HepG2 (cell line): ENCODE measurements around the gene CEP19. TPM values are rescaled to one million over a fixed set of nuclear protein-coding genes. Genes with fewer than 3 reads are reported as not detected.

Source experiments
- CEBPB ChIP-seq: IDR thresholded peaks from 2 replicates; pipeline ENCODE4 v1.6.1; 2011; ENCODE audit warnings: low read depth, low read length, improper control_type of control experiment, borderline replicate concordance
- EHMT2 ChIP-seq: fragments of 200-600 bp; sonication (generic); IDR thresholded peaks from 2 replicates; pipeline ENCODE4 v1.7.0; 2017; ENCODE audit warnings: antibody characterized with exemption, low read depth, low read length, borderline replicate concordance
- ETV5 ChIP-seq: IDR thresholded peaks from 2 replicates; pipeline ENCODE4 v1.6.1; 2018; ENCODE audit warnings: missing biosample characterization, missing genetic modification reagents, inconsistent platforms, borderline replicate concordance
- RXRA ChIP-seq: sonication (generic); formaldehyde crosslinking; IDR thresholded peaks from 2 replicates; pipeline ENCODE4 v1.5.1; 2020; ENCODE audit warnings: missing genetic modification reagents
- SMAD1 ChIP-seq: sonication (generic); formaldehyde crosslinking; IDR thresholded peaks from 2 replicates; pipeline ENCODE4 v1.4.0; 2020; ENCODE audit warnings: missing genetic modification reagents, low read depth, mild to moderate bottlenecking, borderline replicate concordance
- ZFX ChIP-seq: sonication (generic); formaldehyde crosslinking; IDR thresholded peaks from 2 replicates; pipeline ENCODE4 v1.4.0; 2020; ENCODE audit warnings: mild to moderate bottlenecking, low read depth, missing genetic modification reagents, moderate library complexity
- ZIK1 ChIP-seq: sonication (generic); formaldehyde crosslinking; IDR thresholded peaks from 2 replicates; pipeline ENCODE4 v1.5.0; 2020; ENCODE audit warnings: mild to moderate bottlenecking, low read depth, missing genetic modification reagents, borderline replicate concordance
- ZNF274 ChIP-seq: sonication (generic); formaldehyde crosslinking; IDR thresholded peaks from 2 replicates; pipeline ENCODE4 v1.5.1; 2020; ENCODE audit warnings: mild to moderate bottlenecking, missing genetic modification reagents
- ZNF317 ChIP-seq: sonication (generic); formaldehyde crosslinking; IDR thresholded peaks from 2 replicates; pipeline ENCODE4 v1.5.0; 2020; ENCODE audit warnings: mild to moderate bottlenecking, missing genetic modification reagents
- ZNF776 ChIP-seq: sonication (generic); formaldehyde crosslinking; IDR thresholded peaks from 2 replicates; pipeline ENCODE4 v1.4.0; 2020; ENCODE audit warnings: mild to moderate bottlenecking, missing genetic modification reagents
- ZNF777 ChIP-seq: sonication (generic); formaldehyde crosslinking; IDR thresholded peaks from 2 replicates; pipeline ENCODE4 v1.4.0; 2020; ENCODE audit warnings: missing genetic modification reagents
- ZNF841 ChIP-seq: sonication (generic); formaldehyde crosslinking; IDR thresholded peaks from 2 replicates; pipeline ENCODE4 v1.8.1; 2023; ENCODE audit warnings: missing genetic modification reagents, borderline replicate concordance
- ZSCAN29 ChIP-seq: sonication (generic); formaldehyde crosslinking; conservative IDR thresholded peaks from 2 replicates; pipeline ENCODE4 v1.4.0; 2020; ENCODE audit warnings: mild to moderate bottlenecking, missing genetic modification reagents
- polyA plus RNA-seq, 8 experiments: library from polyadenylated mRNA; depleted of rRNA in 3 of 8; stranded (reverse) in 7 of 8; unstranded in 1 of 8; fragments of >200 nt; fragmentation: Illumina TruSeq in 4 of 8; extraction: Trizol in 4 of 8; gene quantifications; 2 replicates each; pipeline versions ENCODE4 v1.2.1 to v1.2.3, GENCODE V29; 2011 to 2016; ENCODE audit warnings: low read depth in 4 of 8, missing spikeins in 1 of 8, mixed read lengths in 1 of 8; ENCODE audit not compliant: insufficient read depth in 1 of 8
- total RNA-seq, 5 experiments: library from RNA; depleted of rRNA; stranded (reverse); fragments of >200 nt; fragmentation: Illumina TruSeq; extraction: Trizol; gene quantifications; 2 replicates each; pipeline ENCODE4 v1.2.3, GENCODE V29; 2016; ENCODE audit warnings: low read depth in 1 of 5
- TF ChIP-seq, protein P1 (sequence below): sonication (generic); formaldehyde crosslinking; IDR thresholded peaks from 2 replicates; pipeline ENCODE4 v1.5.0; 2020; ENCODE audit warnings: mild to moderate bottlenecking, missing genetic modification reagents, borderline replicate concordance
- TF ChIP-seq, protein P2 (sequence below): sonication (generic); formaldehyde crosslinking; IDR thresholded peaks from 2 replicates; pipeline ENCODE4 v1.9.0; 2021; ENCODE audit warnings: missing genetic modification reagents, borderline replicate concordance
- TF ChIP-seq, protein P3 (sequence below): sonication (generic); formaldehyde crosslinking; IDR thresholded peaks from 2 replicates; pipeline ENCODE4; 2020; ENCODE audit warnings: missing genetic modification reagents, mild to moderate bottlenecking, borderline replicate concordance

The CEP19 gene
- total and polyA plus RNA-seq, 2 of the 13 experiments (the other 11 are each of a cell fraction or from before 2014, with no cell fraction given): 0.48 to 1.2 TPM

DNA sequence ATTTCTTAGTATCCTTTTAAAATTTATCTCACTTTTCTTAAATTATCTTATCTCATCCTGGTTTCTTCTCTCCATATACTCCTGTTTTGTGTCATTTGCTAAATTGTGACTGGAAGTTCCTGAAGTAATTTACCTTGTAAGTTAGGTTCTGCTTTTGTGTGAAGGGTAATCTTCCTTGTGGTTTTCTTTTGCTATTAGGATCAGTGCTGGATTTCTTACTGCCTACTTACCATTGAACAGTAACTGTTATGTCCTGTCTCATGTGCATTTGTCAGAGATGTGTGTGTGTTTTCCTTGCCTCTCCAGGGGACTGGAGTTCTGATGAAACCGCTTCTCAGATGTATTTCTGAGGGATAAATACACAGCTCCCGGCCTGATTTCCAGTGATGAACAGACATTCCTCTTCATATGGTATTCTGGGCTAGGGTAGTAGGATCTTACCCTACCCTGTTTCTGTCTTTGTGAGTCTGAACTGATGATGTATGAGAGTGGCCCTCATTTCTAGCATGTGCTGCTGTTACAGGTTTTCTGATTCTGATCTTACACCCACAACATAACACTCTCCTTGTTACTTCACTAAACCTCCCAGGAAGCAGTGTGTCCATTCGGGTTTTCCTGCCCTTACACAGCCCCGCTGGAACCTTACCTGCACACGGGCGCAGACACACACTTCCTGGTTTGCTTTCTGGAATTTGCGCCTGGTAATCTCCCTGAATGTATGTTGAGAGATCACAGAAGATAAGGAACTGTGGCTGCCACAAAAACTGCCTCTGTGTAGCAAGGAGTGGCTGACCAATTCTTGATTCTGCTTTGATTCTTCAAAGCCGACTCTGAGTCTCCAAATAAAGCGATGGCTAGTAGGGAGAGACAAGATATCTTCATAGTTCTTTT lies 42.3 kb upstream of the CEP19 start (continued):
- TF ChIP-seq, protein P1, sequence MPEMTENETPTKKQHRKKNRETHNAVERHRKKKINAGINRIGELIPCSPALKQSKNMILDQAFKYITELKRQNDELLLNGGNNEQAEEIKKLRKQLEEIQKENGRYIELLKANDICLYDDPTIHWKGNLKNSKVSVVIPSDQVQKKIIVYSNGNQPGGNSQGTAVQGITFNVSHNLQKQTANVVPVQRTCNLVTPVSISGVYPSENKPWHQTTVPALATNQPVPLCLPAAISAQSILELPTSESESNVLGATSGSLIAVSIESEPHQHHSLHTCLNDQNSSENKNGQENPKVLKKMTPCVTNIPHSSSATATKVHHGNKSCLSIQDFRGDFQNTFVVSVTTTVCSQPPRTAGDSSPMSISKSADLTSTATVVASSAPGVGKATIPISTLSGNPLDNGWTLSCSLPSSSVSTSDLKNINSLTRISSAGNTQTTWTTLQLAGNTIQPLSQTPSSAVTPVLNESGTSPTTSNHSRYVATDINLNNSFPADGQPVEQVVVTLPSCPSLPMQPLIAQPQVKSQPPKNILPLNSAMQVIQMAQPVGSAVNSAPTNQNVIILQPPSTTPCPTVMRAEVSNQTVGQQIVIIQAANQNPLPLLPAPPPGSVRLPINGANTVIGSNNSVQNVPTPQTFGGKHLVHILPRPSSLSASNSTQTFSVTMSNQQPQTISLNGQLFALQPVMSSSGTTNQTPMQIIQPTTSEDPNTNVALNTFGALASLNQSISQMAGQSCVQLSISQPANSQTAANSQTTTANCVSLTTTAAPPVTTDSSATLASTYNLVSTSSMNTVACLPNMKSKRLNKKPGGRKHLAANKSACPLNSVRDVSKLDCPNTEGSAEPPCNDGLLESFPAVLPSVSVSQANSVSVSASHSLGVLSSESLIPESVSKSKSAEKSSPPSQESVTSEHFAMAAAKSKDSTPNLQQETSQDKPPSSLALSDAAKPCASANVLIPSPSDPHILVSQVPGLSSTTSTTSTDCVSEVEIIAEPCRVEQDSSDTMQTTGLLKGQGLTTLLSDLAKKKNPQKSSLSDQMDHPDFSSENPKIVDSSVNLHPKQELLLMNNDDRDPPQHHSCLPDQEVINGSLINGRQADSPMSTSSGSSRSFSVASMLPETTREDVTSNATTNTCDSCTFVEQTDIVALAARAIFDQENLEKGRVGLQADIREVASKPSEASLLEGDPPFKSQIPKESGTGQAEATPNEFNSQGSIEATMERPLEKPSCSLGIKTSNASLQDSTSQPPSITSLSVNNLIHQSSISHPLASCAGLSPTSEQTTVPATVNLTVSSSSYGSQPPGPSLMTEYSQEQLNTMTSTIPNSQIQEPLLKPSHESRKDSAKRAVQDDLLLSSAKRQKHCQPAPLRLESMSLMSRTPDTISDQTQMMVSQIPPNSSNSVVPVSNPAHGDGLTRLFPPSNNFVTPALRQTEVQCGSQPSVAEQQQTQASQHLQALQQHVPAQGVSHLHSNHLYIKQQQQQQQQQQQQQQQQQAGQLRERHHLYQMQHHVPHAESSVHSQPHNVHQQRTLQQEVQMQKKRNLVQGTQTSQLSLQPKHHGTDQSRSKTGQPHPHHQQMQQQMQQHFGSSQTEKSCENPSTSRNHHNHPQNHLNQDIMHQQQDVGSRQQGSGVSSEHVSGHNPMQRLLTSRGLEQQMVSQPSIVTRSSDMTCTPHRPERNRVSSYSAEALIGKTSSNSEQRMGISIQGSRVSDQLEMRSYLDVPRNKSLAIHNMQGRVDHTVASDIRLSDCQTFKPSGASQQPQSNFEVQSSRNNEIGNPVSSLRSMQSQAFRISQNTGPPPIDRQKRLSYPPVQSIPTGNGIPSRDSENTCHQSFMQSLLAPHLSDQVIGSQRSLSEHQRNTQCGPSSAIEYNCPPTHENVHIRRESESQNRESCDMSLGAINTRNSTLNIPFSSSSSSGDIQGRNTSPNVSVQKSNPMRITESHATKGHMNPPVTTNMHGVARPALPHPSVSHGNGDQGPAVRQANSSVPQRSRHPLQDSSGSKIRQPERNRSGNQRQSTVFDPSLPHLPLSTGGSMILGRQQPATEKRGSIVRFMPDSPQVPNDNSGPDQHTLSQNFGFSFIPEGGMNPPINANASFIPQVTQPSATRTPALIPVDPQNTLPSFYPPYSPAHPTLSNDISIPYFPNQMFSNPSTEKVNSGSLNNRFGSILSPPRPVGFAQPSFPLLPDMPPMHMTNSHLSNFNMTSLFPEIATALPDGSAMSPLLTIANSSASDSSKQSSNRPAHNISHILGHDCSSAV: no peak
- no peak for TF ChIP-seq ZNF776
- TF ChIP-seq ETV5: peak; percentile 56; the same call in 1 of the 2 replicates
- no peak for TF ChIP-seq EHMT2
- no peak for TF ChIP-seq ZNF274
- no peak for TF ChIP-seq ZIK1 (CRISPR knock-in tag)
- no peak for TF ChIP-seq ZNF317 (CRISPR knock-in tag)
- TF ChIP-seq, protein P2, sequence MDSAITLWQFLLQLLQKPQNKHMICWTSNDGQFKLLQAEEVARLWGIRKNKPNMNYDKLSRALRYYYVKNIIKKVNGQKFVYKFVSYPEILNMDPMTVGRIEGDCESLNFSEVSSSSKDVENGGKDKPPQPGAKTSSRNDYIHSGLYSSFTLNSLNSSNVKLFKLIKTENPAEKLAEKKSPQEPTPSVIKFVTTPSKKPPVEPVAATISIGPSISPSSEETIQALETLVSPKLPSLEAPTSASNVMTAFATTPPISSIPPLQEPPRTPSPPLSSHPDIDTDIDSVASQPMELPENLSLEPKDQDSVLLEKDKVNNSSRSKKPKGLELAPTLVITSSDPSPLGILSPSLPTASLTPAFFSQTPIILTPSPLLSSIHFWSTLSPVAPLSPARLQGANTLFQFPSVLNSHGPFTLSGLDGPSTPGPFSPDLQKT (CRISPR knock-in tag): no peak
- no peak for TF ChIP-seq ZNF841
- TF ChIP-seq RXRA (CRISPR knock-in tag): peak; percentile 22; the same call in 1 of the 2 replicates
- no peak for TF ChIP-seq CEBPB
- no peak for TF ChIP-seq ZFX (CRISPR knock-in tag)
- TF ChIP-seq ZNF777 (CRISPR knock-in tag): no peak
- no peak for TF ChIP-seq SMAD1 (CRISPR knock-in tag)
- peak; percentile 89 for TF ChIP-seq ZSCAN29 (CRISPR knock-in tag)
- TF ChIP-seq, protein P3, sequence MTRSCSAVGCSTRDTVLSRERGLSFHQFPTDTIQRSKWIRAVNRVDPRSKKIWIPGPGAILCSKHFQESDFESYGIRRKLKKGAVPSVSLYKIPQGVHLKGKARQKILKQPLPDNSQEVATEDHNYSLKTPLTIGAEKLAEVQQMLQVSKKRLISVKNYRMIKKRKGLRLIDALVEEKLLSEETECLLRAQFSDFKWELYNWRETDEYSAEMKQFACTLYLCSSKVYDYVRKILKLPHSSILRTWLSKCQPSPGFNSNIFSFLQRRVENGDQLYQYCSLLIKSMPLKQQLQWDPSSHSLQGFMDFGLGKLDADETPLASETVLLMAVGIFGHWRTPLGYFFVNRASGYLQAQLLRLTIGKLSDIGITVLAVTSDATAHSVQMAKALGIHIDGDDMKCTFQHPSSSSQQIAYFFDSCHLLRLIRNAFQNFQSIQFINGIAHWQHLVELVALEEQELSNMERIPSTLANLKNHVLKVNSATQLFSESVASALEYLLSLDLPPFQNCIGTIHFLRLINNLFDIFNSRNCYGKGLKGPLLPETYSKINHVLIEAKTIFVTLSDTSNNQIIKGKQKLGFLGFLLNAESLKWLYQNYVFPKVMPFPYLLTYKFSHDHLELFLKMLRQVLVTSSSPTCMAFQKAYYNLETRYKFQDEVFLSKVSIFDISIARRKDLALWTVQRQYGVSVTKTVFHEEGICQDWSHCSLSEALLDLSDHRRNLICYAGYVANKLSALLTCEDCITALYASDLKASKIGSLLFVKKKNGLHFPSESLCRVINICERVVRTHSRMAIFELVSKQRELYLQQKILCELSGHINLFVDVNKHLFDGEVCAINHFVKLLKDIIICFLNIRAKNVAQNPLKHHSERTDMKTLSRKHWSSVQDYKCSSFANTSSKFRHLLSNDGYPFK: no peak
